BE2C (cell line): ENCODE data around the gene UBE2G1.

Source experiments
- DNase-seq: peaks from one replicate; pipeline ENCODE4 v3.0.0-alpha.2; 2020
- H3K27me3 ChIP-seq: fragments of 250-450 bp; sonication (Bioruptor Pico); 2 replicates; pipeline ENCODE4 v1.5.1; 2020; ENCODE audit warnings: mild to moderate bottlenecking
- H3K36me3 ChIP-seq: fragments of 250-450 bp; sonication (Bioruptor Pico); 2 replicates; pipeline ENCODE4 v1.5.1; 2020; ENCODE audit warnings: mild to moderate bottlenecking
- H3K4me1 ChIP-seq: fragments of 250-450 bp; sonication (Bioruptor Pico); 2 replicates; pipeline ENCODE4 v1.5.1; 2020
- H3K4me3 ChIP-seq: 2 replicates; pipeline ENCODE4 v1.5.1; 2011; ENCODE audit warnings: low read depth, low read length
- H3K9me3 ChIP-seq: fragments of 250-450 bp; sonication (Bioruptor Pico); 2 replicates; pipeline ENCODE4 v1.5.1; 2020
- TF ChIP-seq, protein P1 (sequence below): IDR thresholded peaks from 2 replicates; pipeline ENCODE4 v1.5.1; 2012; ENCODE audit warnings: mild to moderate bottlenecking, low read depth, low read length

The UBE2G1 gene

DNA sequence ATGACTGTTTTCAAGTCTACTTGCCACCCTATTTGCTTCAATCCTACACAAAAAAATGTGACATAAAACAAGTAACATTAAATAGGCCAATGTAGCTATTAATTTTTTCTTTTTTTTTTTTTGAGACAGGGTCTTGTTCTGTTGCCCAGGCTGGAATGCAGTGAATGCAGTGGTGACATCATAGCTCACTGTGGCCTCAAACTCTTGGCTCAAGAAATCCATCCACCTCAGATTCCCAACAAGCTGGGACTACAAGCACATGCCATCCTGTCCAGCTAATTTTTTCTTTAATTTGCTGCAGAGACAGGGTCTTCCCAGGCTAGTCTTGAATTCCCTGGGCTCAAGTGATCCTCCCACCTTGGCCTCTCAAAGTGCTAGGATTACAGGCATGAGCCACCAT, 132.1 kb downstream of the UBE2G1 start:
- Histone ChIP-seq H3K36me3 (no peaks in the 10 kb centered on the region; the same call in 1 of the 2 replicates), H3K27me3 (no peaks in the 10 kb centered on the region), H3K4me3 (no peak overlapping the region), H3K9me3 (no peaks in the 10 kb centered on the region), H3K4me1 (no peaks in the 10 kb centered on the region)
- no peak for DNase-seq
- TF ChIP-seq, protein P1, sequence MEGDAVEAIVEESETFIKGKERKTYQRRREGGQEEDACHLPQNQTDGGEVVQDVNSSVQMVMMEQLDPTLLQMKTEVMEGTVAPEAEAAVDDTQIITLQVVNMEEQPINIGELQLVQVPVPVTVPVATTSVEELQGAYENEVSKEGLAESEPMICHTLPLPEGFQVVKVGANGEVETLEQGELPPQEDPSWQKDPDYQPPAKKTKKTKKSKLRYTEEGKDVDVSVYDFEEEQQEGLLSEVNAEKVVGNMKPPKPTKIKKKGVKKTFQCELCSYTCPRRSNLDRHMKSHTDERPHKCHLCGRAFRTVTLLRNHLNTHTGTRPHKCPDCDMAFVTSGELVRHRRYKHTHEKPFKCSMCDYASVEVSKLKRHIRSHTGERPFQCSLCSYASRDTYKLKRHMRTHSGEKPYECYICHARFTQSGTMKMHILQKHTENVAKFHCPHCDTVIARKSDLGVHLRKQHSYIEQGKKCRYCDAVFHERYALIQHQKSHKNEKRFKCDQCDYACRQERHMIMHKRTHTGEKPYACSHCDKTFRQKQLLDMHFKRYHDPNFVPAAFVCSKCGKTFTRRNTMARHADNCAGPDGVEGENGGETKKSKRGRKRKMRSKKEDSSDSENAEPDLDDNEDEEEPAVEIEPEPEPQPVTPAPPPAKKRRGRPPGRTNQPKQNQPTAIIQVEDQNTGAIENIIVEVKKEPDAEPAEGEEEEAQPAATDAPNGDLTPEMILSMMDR, result no peak

DNA sequence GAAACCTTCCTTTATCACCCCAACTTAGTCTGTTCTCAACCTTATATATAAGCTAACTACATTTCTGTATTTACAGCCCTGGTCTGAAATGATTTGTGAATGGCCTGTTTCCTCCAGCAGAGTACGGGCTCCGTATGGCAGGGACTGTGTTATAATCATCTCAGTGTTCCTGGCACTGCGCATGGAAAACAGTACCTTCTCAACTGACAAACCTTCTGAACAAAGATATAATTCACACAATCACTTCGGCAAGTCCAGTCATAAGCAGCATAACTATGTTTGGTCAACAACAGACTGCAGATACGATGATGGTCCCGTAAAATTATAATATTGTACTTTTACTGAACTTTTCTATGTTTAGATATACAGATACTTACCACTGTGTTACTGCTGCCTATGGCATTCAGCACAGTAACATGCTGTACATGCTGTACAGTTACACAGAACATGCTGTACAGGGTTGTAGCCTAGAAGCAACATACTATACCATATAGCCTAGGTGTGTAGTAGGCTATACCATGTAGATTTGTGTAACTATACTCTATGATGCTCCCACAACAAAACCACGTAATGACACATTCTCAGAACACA, 132.7 kb downstream of the UBE2G1 start:
- Histone ChIP-seq H3K4me3 (no peak overlapping the region), H3K4me1 (no peaks in the 10 kb centered on the region), H3K36me3 (no peaks in the 10 kb centered on the region; the same call in none of the 2 replicates), H3K27me3 (no peaks in the 10 kb centered on the region), H3K9me3 (no peaks in the 10 kb centered on the region)
- DNase-seq, result no peak
- TF ChIP-seq, protein P1, result no peak

DNA sequence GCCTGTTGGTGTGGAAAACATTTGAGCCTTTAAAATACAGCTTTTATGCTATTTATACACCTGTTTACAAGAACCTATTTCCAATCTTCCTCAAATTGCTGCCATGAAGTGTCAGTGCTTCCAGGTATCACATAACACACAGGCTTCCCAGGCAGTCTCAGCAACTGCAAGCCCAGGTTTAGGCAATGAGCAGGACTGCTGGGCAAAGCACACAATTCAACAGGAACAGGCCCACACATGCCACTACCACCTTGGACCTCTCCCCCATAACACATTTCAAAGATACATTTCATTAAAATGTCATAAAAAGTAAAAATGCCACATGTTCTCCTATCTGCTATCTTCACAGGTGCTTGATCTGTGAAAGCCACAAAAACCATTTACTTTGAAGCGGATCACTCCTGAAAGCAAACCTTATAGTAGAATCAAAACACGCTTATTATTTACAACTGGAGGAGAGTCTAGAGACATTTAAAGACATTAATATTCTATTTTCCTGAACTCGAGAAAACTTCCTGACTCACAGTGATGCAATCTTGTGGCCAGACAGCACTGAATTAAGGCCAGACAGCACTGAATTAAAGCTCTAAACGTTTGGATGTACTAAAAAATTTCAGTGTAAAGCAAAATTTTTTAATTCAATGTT, 134.2 kb downstream of the UBE2G1 start:
- DNase-seq, result no peak
- TF ChIP-seq, protein P1, result no peak
- H3K36me3 ChIP-seq, result no peaks in the 10 kb centered on the region; the same call in none of the 2 replicates
- H3K4me1 ChIP-seq, result no peaks in the 10 kb centered on the region
- no peaks in the 10 kb centered on the region for H3K9me3 ChIP-seq
- no peaks in the 10 kb centered on the region for H3K27me3 ChIP-seq
- no peak overlapping the region for H3K4me3 ChIP-seq

DNA sequence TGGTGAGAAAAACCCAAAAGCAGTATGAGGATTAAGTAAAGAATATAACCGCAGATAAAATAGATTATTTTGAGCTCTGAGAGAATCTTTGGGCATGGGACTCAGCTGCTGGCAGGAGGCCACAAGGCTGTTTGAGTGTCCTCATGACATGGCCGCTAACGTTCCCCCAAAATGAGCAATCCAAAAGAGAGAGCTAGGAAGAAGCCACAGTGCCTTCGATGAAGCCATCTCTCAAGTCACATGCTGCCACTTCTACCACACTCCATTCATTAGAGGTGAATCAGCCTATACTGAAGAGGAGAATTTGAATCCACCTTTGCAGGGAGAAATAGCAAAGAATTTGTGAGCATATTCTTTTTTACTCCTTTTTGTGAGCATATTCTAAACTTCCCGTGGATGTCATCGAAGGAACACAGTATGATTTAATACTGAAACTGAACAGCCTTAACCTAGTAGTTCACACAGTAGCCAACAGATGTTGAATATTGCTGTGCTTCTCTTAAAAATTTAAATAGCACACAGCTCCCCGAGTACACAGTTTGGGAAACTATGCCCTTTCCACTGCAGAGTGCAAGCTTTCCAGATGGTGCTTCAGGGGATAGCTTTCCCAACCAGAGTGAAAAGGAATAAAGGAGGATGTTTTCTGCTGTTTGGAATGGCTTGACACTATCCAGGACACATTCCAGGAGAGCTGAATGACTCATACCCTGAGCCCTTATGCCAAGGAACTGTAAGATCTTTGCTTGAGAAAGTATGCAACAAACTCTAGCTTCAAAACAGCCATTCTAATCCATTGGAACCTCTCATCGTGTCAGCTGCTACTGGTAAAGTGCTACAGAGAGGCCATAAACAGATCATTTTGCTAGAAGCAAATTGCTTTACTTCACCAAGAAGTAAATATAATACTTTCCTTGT, 136.6 kb downstream of the UBE2G1 start:
- Histone ChIP-seq H3K4me3 (no peak overlapping the region), H3K27me3 (no peaks in the 10 kb centered on the region), H3K36me3 (no peaks in the 10 kb centered on the region; the same call in none of the 2 replicates), H3K4me1 (no peaks in the 10 kb centered on the region), H3K9me3 (no peaks in the 10 kb centered on the region)
- TF ChIP-seq, protein P1, result no peak
- DNase-seq, result no peak

DNA sequence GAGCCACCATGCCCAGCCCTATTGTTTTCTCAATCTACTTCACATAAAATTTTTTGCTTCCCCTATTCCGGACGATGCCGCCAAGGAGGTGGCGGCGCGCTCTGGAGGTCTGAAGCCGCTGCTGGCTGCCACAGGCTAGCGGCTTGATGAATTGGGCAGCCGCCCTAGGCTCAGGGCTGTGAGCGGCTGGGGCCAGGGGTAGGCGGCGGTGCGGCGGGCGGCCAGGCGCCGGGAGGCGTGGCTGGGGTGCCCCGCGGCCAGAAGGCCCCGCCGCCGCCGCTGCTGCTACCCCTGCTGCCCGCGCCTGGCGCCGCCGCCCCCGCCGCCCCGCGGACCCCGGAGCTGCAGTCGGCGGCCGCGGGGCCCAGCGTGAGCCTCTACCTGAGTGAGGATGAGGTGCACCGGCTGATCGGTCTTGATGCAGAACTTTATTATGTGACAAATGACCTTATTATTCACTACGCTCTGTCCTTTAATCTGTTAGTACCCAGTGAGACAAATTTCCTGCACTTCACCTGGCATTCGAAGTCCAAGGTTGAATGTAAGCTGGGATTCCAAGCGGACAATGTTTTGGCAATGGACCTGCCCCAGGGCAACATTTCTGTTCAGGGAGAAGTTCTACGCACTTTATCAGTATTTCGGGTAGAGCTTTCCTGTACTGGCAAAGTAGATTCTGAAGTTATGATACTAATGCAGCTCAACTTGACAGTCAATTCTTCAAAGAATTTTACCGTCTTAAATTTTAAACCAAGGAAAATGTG, 144.4 kb downstream of the UBE2G1 start:
- H3K27me3 ChIP-seq, result no peaks in the 10 kb centered on the region
- no peaks in the 10 kb centered on the region for H3K9me3 ChIP-seq
- H3K4me1 ChIP-seq, result no peaks in the 10 kb centered on the region
- TF ChIP-seq, protein P1, result no peak
- no peaks in the 10 kb centered on the region for H3K36me3 ChIP-seq
- DNase-seq, result no peak
- no peak overlapping the region for H3K4me3 ChIP-seq
